ENCODE data around the gene APLNR. TPM values are rescaled to one million over a fixed set of nuclear protein-coding genes. Genes with fewer than 3 reads are reported as not detected.

APLNR gene
- total RNA-seq, 1 donor, result not detected

GRCh38 chr11:57239348-57239747, 2.3 kb upstream of the APLNR start:
- Histone ChIP-seq H3K4me1 (ENCODE audit: insufficient read depth, low read length) (no peaks in the 10 kb centered on the region), H3K27me3 (ENCODE audit: insufficient read depth, low read length) (peaks cover 15% of the 10 kb centered on the region), H3K9me3 (ENCODE audit: low read depth, low read length) (no peaks in the 10 kb centered on the region), H3K4me3 (ENCODE audit: low read length) (no peak overlapping the region)

GRCh38 chr11:57235761-57236703, 1.0 kb downstream of the APLNR start:
- no peaks in the 10 kb centered on the region for H3K9me3 ChIP-seq (ENCODE audit: low read depth, low read length)
- peaks cover 40% of the 10 kb centered on the region for H3K27me3 ChIP-seq (ENCODE audit: insufficient read depth, low read length)
- H3K4me3 ChIP-seq (ENCODE audit: low read length), result no peak overlapping the region
- H3K4me1 ChIP-seq (ENCODE audit: insufficient read depth, low read length), result no peaks in the 10 kb centered on the region

- Histone ChIP-seq H3K4me1 (ENCODE audit: insufficient read depth, low read length) (no peaks in the 10 kb centered on the region), H3K4me3 (ENCODE audit: low read length) (no peak overlapping the region), H3K9me3 (ENCODE audit: low read depth, low read length) (no peaks in the 10 kb centered on the region), H3K27me3 (ENCODE audit: insufficient read depth, low read length) (peaks cover 50% of the 10 kb centered on the region)
Measured at GRCh38 chr11:57233702-57234101, 3.3 kb downstream of the APLNR start.

GRCh38 chr11:57231539-57232253, 5.4 kb downstream of the APLNR start:
- Histone ChIP-seq H3K4me3 (ENCODE audit: low read length) (no peak overlapping the region), H3K4me1 (ENCODE audit: insufficient read depth, low read length) (no peaks in the 10 kb centered on the region), H3K9me3 (ENCODE audit: low read depth, low read length) (no peaks in the 10 kb centered on the region), H3K27me3 (ENCODE audit: insufficient read depth, low read length) (peaks cover 49% of the 10 kb centered on the region)

- H3K4me1 ChIP-seq (ENCODE audit: insufficient read depth, low read length), result no peaks in the 10 kb centered on the region
- H3K27me3 ChIP-seq (ENCODE audit: insufficient read depth, low read length), result peaks cover 49% of the 10 kb centered on the region
- H3K4me3 ChIP-seq (ENCODE audit: low read length), result no peak overlapping the region
- H3K9me3 ChIP-seq (ENCODE audit: low read depth, low read length), result no peaks in the 10 kb centered on the region
Measured at GRCh38 chr11:57230791-57231538, 6.1 kb downstream of the APLNR start.

GRCh38 chr11:57230316-57230715, 6.7 kb downstream of the APLNR start:
- no peaks in the 10 kb centered on the region for H3K9me3 ChIP-seq (ENCODE audit: low read depth, low read length)
- H3K4me1 ChIP-seq (ENCODE audit: insufficient read depth, low read length), result no peaks in the 10 kb centered on the region
- peaks cover 47% of the 10 kb centered on the region for H3K27me3 ChIP-seq (ENCODE audit: insufficient read depth, low read length)
- no peak overlapping the region for H3K4me3 ChIP-seq (ENCODE audit: low read length)

- Histone ChIP-seq H3K4me3 (ENCODE audit: low read length) (no peak overlapping the region), H3K9me3 (ENCODE audit: low read depth, low read length) (no peaks in the 10 kb centered on the region), H3K27me3 (ENCODE audit: insufficient read depth, low read length) (peaks cover 37% of the 10 kb centered on the region), H3K4me1 (ENCODE audit: insufficient read depth, low read length) (no peaks in the 10 kb centered on the region)
Measured at GRCh38 chr11:57228600-57228999, 8.4 kb downstream of the APLNR start.

GRCh38 chr11:57224537-57224936, 12.5 kb downstream of the APLNR start:
- Histone ChIP-seq H3K4me1 (ENCODE audit: insufficient read depth, low read length) (no peaks in the 10 kb centered on the region), H3K9me3 (ENCODE audit: low read depth, low read length) (no peaks in the 10 kb centered on the region), H3K4me3 (ENCODE audit: low read length) (no peak overlapping the region), H3K27me3 (ENCODE audit: insufficient read depth, low read length) (peaks cover 4% of the 10 kb centered on the region)

- no peaks in the 10 kb centered on the region for H3K4me1 ChIP-seq (ENCODE audit: insufficient read depth, low read length)
- peaks cover 4% of the 10 kb centered on the region for H3K27me3 ChIP-seq (ENCODE audit: insufficient read depth, low read length)
- H3K4me3 ChIP-seq (ENCODE audit: low read length), result no peak overlapping the region
- no peaks in the 10 kb centered on the region for H3K9me3 ChIP-seq (ENCODE audit: low read depth, low read length)
Measured at GRCh38 chr11:57224128-57224527, 12.9 kb downstream of the APLNR start.

GRCh38 chr11:57223601-57224000, 13.4 kb downstream of the APLNR start:
- Histone ChIP-seq H3K9me3 (ENCODE audit: low read depth, low read length) (no peaks in the 10 kb centered on the region), H3K4me1 (ENCODE audit: insufficient read depth, low read length) (peaks cover 4% of the 10 kb centered on the region), H3K4me3 (ENCODE audit: low read length) (no peak overlapping the region), H3K27me3 (ENCODE audit: insufficient read depth, low read length) (peaks cover 4% of the 10 kb centered on the region)

GRCh38 chr11:57222239-57222638, 14.8 kb downstream of the APLNR start:
- H3K4me1 ChIP-seq (ENCODE audit: insufficient read depth, low read length), result peaks cover 4% of the 10 kb centered on the region
- H3K27me3 ChIP-seq (ENCODE audit: insufficient read depth, low read length), result peaks cover 4% of the 10 kb centered on the region
- no peak overlapping the region for H3K4me3 ChIP-seq (ENCODE audit: low read length)
- H3K9me3 ChIP-seq (ENCODE audit: low read depth, low read length), result no peaks in the 10 kb centered on the region

GRCh38 chr11:57219021-57219627, 17.9 kb downstream of the APLNR start:
- Histone ChIP-seq H3K4me3 (ENCODE audit: low read length) (no peak overlapping the region), H3K27me3 (ENCODE audit: insufficient read depth, low read length) (no peaks in the 10 kb centered on the region), H3K4me1 (ENCODE audit: insufficient read depth, low read length) (peaks cover 4% of the 10 kb centered on the region), H3K9me3 (ENCODE audit: low read depth, low read length) (no peaks in the 10 kb centered on the region)

GRCh38 chr11:57217053-57217452, 20.0 kb downstream of the APLNR start:
- no peaks in the 10 kb centered on the region for H3K27me3 ChIP-seq (ENCODE audit: insufficient read depth, low read length)
- no peak overlapping the region for H3K4me3 ChIP-seq (ENCODE audit: low read length)
- peaks cover 4% of the 10 kb centered on the region for H3K4me1 ChIP-seq (ENCODE audit: insufficient read depth, low read length)
- H3K9me3 ChIP-seq (ENCODE audit: low read depth, low read length), result no peaks in the 10 kb centered on the region

- Histone ChIP-seq H3K4me3 (ENCODE audit: low read length) (no peak overlapping the region), H3K4me1 (ENCODE audit: insufficient read depth, low read length) (peaks cover 4% of the 10 kb centered on the region), H3K9me3 (ENCODE audit: low read depth, low read length) (no peaks in the 10 kb centered on the region), H3K27me3 (ENCODE audit: insufficient read depth, low read length) (no peaks in the 10 kb centered on the region)
Measured at GRCh38 chr11:57216463-57216862, 20.6 kb downstream of the APLNR start.

All from mononuclear cell (primary cell).